CD14-positive monocyte (primary cell): Measurements from ENCODE around the gene RAPH1. TPM values are rescaled to one million over a fixed set of nuclear protein-coding genes. Genes with fewer than 3 reads are reported as not detected.
"Not testable (repeated sequence)": the region's sequence is repeated elsewhere in the genome, so short reads cannot be mapped to it uniquely, and the experiment has no call there.

Source experiments
- DNase-seq, 3 donors: peaks; one replicate each; pipeline ENCODE4 v3.0.0-alpha.2; 2011 to 2022
- H2AFZ ChIP-seq: 2 replicates; pipeline ENCODE4 v1.6.0; 2012; ENCODE audit warnings: mild to moderate bottlenecking, low read depth, low read length, inconsistent platforms; ENCODE audit not compliant: insufficient read depth, poor library complexity, severe bottlenecking
- H3K27ac ChIP-seq, 2 donors: 1 replicate in 1 of 2; 2 replicates in 1 of 2; pipeline ENCODE4 v1.5.1; 2012 to 2013; ENCODE audit warnings: low read length in 2 of 2, control low read depth in 1 of 2, inconsistent platforms in 1 of 2, low read depth in 1 of 2, mild to moderate bottlenecking in 1 of 2
- H3K27me3 ChIP-seq, 2 donors: one replicate each; pipeline versions ENCODE4 v1.6.0 to v1.6.1; 2011 to 2013; ENCODE audit warnings: low read length in 2 of 2; ENCODE audit not compliant: control insufficient read depth in 2 of 2, insufficient read depth in 2 of 2
- H3K36me3 ChIP-seq, 2 donors: replicated peaks in 1 of 2; 1 replicate in 1 of 2; 2 replicates in 1 of 2; pipeline versions ENCODE4 v1.5.1 to v1.6.1; 2012 to 2013; ENCODE audit warnings: low read length in 2 of 2, control low read depth in 1 of 2, inconsistent platforms in 1 of 2, mild to moderate bottlenecking in 1 of 2; ENCODE audit not compliant: insufficient read depth in 2 of 2, control insufficient read depth in 1 of 2
- H3K4me1 ChIP-seq, 2 donors: 1 replicate in 1 of 2; 2 replicates in 1 of 2; pipeline versions ENCODE4 v1.5.1 to v1.6.1; 2012 to 2013; ENCODE audit warnings: low read length in 2 of 2, control low read depth in 1 of 2, inconsistent platforms in 1 of 2, mild to moderate bottlenecking in 1 of 2, moderate library complexity in 1 of 2; ENCODE audit not compliant: insufficient read depth in 2 of 2, control insufficient read depth in 1 of 2
- H3K4me2 ChIP-seq: replicated peaks from 2 replicates; pipeline ENCODE3; 2012; ENCODE audit warnings: low read length, moderate library complexity, mild to moderate bottlenecking; ENCODE audit not compliant: poor library complexity, severe bottlenecking; ENCODE audit errors: extremely low read depth
- H3K4me3 ChIP-seq, 3 experiments: fragments of 200-600 bp in 1 of 3; sonication (generic) in 1 of 3; replicated peaks in 1 of 3; 1 replicate in 2 of 3; 2 replicates in 1 of 3; pipeline ENCODE4 v1.5.1; 2011 to 2013; ENCODE audit warnings: low read length in 3 of 3, mild to moderate bottlenecking in 3 of 3, control low read depth in 2 of 3, low read depth in 2 of 3, inconsistent platforms in 1 of 3, moderate library complexity in 1 of 3
- H3K79me2 ChIP-seq: 2 replicates; pipeline ENCODE4 v1.6.0; 2012; ENCODE audit warnings: mild to moderate bottlenecking, control low read depth, inconsistent platforms, low read length, moderate library complexity; ENCODE audit not compliant: insufficient read depth
- H3K9ac ChIP-seq: 2 replicates; pipeline ENCODE4 v1.6.0; 2017; ENCODE audit warnings: low read length, mild to moderate bottlenecking; ENCODE audit not compliant: insufficient read depth, poor library complexity, severe bottlenecking
- H3K9me3 ChIP-seq, 2 donors: replicated peaks in 1 of 2; 1 replicate in 1 of 2; 2 replicates in 1 of 2; pipeline versions ENCODE4 v1.5.1 to v1.6.1; 2012 to 2013; ENCODE audit warnings: low read length in 2 of 2, control low read depth in 1 of 2; ENCODE audit not compliant: control insufficient read depth in 1 of 2, insufficient read depth in 1 of 2
- H4K20me1 ChIP-seq: 2 replicates; pipeline ENCODE4 v1.6.0; 2012; ENCODE audit warnings: mild to moderate bottlenecking, low read length, control low read depth, moderate library complexity; ENCODE audit not compliant: insufficient read depth
- H3K27ac Mint-ChIP-seq, 7 donors: one replicate each; pipeline ENCODE4 v1.8.0; 2020; ENCODE audit warnings: mild to moderate bottlenecking in 7 of 7, mixed read lengths in 7 of 7, moderate library complexity in 6 of 7, inconsistent platforms in 2 of 7
- H3K27me3 Mint-ChIP-seq, 3 donors: one replicate each; pipeline ENCODE4 v1.8.0; 2021 to 2022; ENCODE audit warnings: low read depth in 3 of 3, mild to moderate bottlenecking in 3 of 3, mixed read lengths in 3 of 3, moderate library complexity in 3 of 3, inconsistent platforms in 1 of 3
- H3K36me3 Mint-ChIP-seq, 2 donors: one replicate each; pipeline ENCODE4 v1.8.0; 2020; ENCODE audit warnings: mixed read lengths in 2 of 2, inconsistent platforms in 1 of 2, mild to moderate bottlenecking in 1 of 2
- H3K4me1 Mint-ChIP-seq: one replicate; pipeline ENCODE4 v1.8.0; 2020; ENCODE audit warnings: mild to moderate bottlenecking, mixed read lengths
- H3K4me3 Mint-ChIP-seq, 2 donors: one replicate each; pipeline ENCODE4 v1.8.0; 2020; ENCODE audit warnings: mild to moderate bottlenecking in 2 of 2, mixed read lengths in 2 of 2, moderate library complexity in 1 of 2
- H3K9me3 Mint-ChIP-seq, 7 donors: one replicate each; pipeline ENCODE4 v1.8.0; 2020 to 2022; ENCODE audit warnings: mixed read lengths in 7 of 7, mild to moderate bottlenecking in 6 of 7, moderate library complexity in 6 of 7, inconsistent platforms in 2 of 7
- WGBS: methylation state at CpG from one replicate; pipeline ENCODE4 v1.1.5; 2013; ENCODE audit warnings: missing lambda C conversion rate; ENCODE audit not compliant: insufficient coverage; 5-methylcytosine and 5-hydroxymethylcytosine counted together
- intact Hi-C, 2 donors: fragments of 100-400 bp; cut with micrococcal nuclease; formaldehyde crosslinking; loops; one replicate each; pipeline versions ENCODE4 v1.15.0 to v1.15.1; 2023
- polyA plus RNA-seq, 3 donors: library from polyadenylated mRNA; depleted of rRNA in 1 of 3; unstranded in 2 of 3; stranded (reverse) in 1 of 3; fragments of 300-500 nt in 2 of 3; fragments of >200 nt in 1 of 3; fragmentation: Illumina TruSeq in 2 of 3; gene quantifications; 1 replicate in 2 of 3; 2 replicates in 1 of 3; pipeline ENCODE4 v1.2.3, GENCODE V29; 2012 to 2021
- TF ChIP-seq, protein P1 (sequence below): fragments of 200-600 bp; IDR thresholded peaks from one replicate; pipeline ENCODE4 v1.8.0; 2022; ENCODE audit warnings: antibody characterized with exemption, mild to moderate bottlenecking

RAPH1 gene
- polyA plus RNA-seq, 3 donors, result 3.8 to 5.1 (median 4.5) TPM

DNA sequence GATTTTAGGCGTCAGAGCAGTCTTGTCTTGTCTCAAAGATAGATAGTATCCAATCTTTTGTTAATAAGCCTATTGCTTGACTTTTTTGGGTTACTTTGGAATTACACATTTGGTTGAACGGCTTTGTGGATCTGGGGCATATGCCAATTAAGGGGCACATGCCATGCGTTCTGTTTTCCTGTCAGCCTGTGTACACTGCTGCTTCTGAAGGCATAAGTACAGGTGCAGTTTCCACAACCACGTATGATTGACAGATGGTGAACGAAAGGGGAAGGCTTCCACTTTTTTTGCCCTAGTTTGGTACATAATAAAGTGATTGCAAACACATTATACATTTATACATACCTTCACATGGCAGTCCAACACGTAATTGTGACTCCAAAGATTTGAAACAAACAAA is 102.3 kb downstream of the RAPH1 start:
- WGBS, result 100% methylated on average over 1 of the region's 6 CpGs
- intact Hi-C loops, result no loop called here
- Mint-ChIP-seq H3K9me3 (no peaks in the 10 kb centered on the region), H3K36me3 (peaks cover 0 to 2% of the 10 kb centered on the region in 2 donors), H3K27me3 (no peaks in the 10 kb centered on the region), H3K4me1 (no peaks in the 10 kb centered on the region), H3K4me3 (no peak overlapping the region), H3K27ac (no peak overlapping the region)
- Histone ChIP-seq H3K36me3 (no peaks in the 10 kb centered on the region), H2AFZ (no peak overlapping the region), H3K79me2 (no peaks in the 10 kb centered on the region), H3K9ac (no peak overlapping the region), H4K20me1 (no peaks in the 10 kb centered on the region), H3K27me3 (no peaks in the 10 kb centered on the region), H3K4me2 (no peak overlapping the region), H3K4me3 (no peak overlapping the region), H3K27ac (no peak overlapping the region), H3K4me1 (no peaks in the 10 kb centered on the region), H3K9me3 (no peaks in the 10 kb centered on the region)
- no peak for DNase-seq
- TF ChIP-seq, protein P1, sequence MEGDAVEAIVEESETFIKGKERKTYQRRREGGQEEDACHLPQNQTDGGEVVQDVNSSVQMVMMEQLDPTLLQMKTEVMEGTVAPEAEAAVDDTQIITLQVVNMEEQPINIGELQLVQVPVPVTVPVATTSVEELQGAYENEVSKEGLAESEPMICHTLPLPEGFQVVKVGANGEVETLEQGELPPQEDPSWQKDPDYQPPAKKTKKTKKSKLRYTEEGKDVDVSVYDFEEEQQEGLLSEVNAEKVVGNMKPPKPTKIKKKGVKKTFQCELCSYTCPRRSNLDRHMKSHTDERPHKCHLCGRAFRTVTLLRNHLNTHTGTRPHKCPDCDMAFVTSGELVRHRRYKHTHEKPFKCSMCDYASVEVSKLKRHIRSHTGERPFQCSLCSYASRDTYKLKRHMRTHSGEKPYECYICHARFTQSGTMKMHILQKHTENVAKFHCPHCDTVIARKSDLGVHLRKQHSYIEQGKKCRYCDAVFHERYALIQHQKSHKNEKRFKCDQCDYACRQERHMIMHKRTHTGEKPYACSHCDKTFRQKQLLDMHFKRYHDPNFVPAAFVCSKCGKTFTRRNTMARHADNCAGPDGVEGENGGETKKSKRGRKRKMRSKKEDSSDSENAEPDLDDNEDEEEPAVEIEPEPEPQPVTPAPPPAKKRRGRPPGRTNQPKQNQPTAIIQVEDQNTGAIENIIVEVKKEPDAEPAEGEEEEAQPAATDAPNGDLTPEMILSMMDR, result no peak

DNA sequence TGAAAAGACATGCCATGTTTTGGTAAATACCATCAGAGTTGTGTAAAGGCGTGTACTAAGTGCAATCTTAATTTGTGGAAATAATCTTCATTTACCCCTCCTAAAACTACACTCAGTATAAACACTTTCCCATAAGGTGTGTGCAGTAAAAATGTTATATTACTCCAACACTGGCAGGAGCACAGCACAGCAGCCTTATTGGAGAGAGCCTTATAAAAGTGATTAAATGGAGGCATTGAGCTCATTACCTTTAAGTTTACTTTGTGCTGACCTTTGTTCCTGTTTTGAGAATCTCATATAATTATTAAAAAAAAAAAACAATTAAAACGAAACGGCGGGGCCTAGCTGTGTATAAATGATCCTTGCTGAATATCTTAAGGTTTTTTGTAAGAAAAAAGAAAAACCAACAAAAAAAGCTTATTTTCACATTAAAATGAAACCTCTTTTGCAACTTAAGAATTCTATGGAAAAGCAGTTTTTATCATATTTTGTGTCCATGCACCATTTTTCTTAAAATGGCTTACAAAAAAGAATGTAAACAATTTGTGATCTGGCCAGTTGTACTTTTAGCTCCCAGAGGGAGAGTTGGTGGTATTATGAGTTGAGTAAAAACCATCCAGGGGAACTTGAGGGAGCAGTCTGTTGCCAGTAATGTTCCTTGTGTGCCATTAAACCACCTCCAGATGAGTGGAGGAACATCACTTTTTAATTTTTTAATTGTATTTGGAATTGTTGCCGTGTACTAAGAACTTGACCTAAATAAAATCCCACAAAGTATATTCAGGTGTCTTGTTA is 103.5 kb downstream of the RAPH1 start:
- Mint-ChIP-seq H3K36me3 (no peaks in the 10 kb centered on the region), H3K27me3 (no peaks in the 10 kb centered on the region), H3K4me3 (no peak overlapping the region), H3K27ac (no peak overlapping the region), H3K4me1 (peaks cover 2% of the 10 kb centered on the region), H3K9me3 (no peaks in the 10 kb centered on the region)
- Histone ChIP-seq H2AFZ (no peak overlapping the region), H3K79me2 (no peaks in the 10 kb centered on the region), H3K4me2 (no peak overlapping the region), H3K9me3 (no peaks in the 10 kb centered on the region), H3K4me1 (no peaks in the 10 kb centered on the region), H3K9ac (no peak overlapping the region), H4K20me1 (no peaks in the 10 kb centered on the region), H3K4me3 (no peak overlapping the region), H3K27me3 (no peaks in the 10 kb centered on the region), H3K27ac (no peak overlapping the region), H3K36me3 (no peaks in the 10 kb centered on the region)
- intact Hi-C loops, result no loop called here
- TF ChIP-seq, protein P1, result no peak
- no peak for DNase-seq
- WGBS, result no CpG with 5 or more reads among the region's 5 CpGs

DNA sequence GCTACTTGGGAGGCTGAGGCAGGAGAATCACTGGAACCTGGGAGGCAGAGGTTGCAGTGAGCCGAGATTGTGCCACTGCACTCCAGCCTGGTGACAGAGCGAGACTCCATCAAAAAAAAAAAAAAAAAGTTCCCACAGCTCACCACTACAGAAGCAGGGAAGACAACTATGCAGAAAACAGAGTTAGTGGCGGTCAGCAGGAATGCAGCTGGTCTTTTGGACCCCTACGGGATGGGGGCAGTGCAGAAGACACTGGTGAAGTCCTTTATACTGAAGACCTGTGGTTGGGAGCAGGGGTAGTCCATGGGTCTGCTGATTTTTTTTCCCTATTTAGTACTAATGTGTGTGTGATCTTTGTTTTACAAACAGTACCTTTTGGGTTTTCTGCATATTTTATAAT is 105.5 kb downstream of the RAPH1 start:
- H3K4me1 Mint-ChIP-seq, DNase-seq, H3K36me3 ChIP-seq, H3K4me3 ChIP-seq, H3K27me3 ChIP-seq, H3K79me2 ChIP-seq, H3K27ac ChIP-seq, H3K27me3 Mint-ChIP-seq, H3K4me1 ChIP-seq, H3K9ac ChIP-seq, H3K4me2 ChIP-seq, H4K20me1 ChIP-seq, H3K9me3 Mint-ChIP-seq, H3K9me3 ChIP-seq, intact Hi-C loops, H3K36me3 Mint-ChIP-seq, H3K4me3 Mint-ChIP-seq, H2AFZ ChIP-seq: not testable (repeated sequence)
- peak overlapping the region in 1 of 7 donors; percentile 15 for H3K27ac Mint-ChIP-seq
- no CpG with 5 or more reads among the region's 4 CpGs for WGBS
